DOHH2 (cell line): ENCODE results near the gene BBS2.
A peak's percentile ranks its signal among the peaks of the same experiment; 100 is the strongest.

Experiments used
- H3F3A ChIP-seq: fragments of 200-600 bp; sonication (generic), shearing (Covaris generic); 2 replicates; pipeline ENCODE4 v1.6.0; 2016; ENCODE audit warnings: antibody characterized with exemption, mild to moderate bottlenecking; ENCODE audit not compliant: control insufficient read depth, insufficient read depth
- H3K27ac ChIP-seq: fragments of 200-600 bp; sonication (generic); 2 replicates; pipeline ENCODE4 v1.5.1; 2014; ENCODE audit warnings: low read depth, mild to moderate bottlenecking, low read length, moderate library complexity
- H3K27me3 ChIP-seq: fragments of 200-600 bp; sonication (generic); 2 replicates; pipeline ENCODE4 v1.6.1; 2014; ENCODE audit warnings: mild to moderate bottlenecking, low read length, mixed read lengths; ENCODE audit not compliant: control insufficient read depth
- H3K36me3 ChIP-seq: fragments of 200-600 bp; sonication (generic); 2 replicates; pipeline ENCODE4 v1.6.1; 2014; ENCODE audit warnings: mild to moderate bottlenecking, low read length, moderate library complexity, mixed read lengths; ENCODE audit not compliant: control insufficient read depth
- H3K4me1 ChIP-seq: fragments of 200-600 bp; sonication (generic); 2 replicates; pipeline ENCODE4 v1.6.1; 2014; ENCODE audit warnings: mild to moderate bottlenecking, low read length, mixed read lengths; ENCODE audit not compliant: control insufficient read depth
- H3K4me2 ChIP-seq: fragments of 200-600 bp; sonication (generic); 2 replicates; pipeline ENCODE4 v1.6.0; 2014; ENCODE audit warnings: mild to moderate bottlenecking, low read length, moderate library complexity
- H3K4me3 ChIP-seq: fragments of 200-600 bp; sonication (generic); 2 replicates; pipeline ENCODE4 v1.5.1; 2014; ENCODE audit warnings: mild to moderate bottlenecking, low read length, mixed read lengths
- H3K79me2 ChIP-seq: fragments of 200-600 bp; sonication (generic); 2 replicates; pipeline ENCODE4 v1.6.1; 2014; ENCODE audit warnings: mild to moderate bottlenecking, low read length, mixed read lengths; ENCODE audit not compliant: control insufficient read depth
- H3K9me2 ChIP-seq: fragments of 200-600 bp; sonication (generic); replicated peaks from 2 replicates; pipeline ENCODE4 v1.6.1; 2014; ENCODE audit warnings: mild to moderate bottlenecking, low read length, mixed read lengths; ENCODE audit not compliant: control insufficient read depth
- H3K9me3 ChIP-seq: fragments of 200-600 bp; sonication (generic); 2 replicates; pipeline ENCODE4 v1.6.1; 2014; ENCODE audit warnings: antibody characterized with exemption, low read length, mixed read lengths; ENCODE audit not compliant: control insufficient read depth, insufficient read depth
- H4K20me1 ChIP-seq: fragments of 200-600 bp; sonication (generic); 2 replicates; pipeline ENCODE4 v1.6.0; 2014; ENCODE audit warnings: low read depth, mild to moderate bottlenecking, antibody characterized with exemption, low read length, moderate library complexity; ENCODE audit not compliant: control insufficient read depth, insufficient read depth
- CTCF ChIP-seq: fragments of 200-600 bp; sonication (generic); IDR thresholded peaks from one replicate; pipeline ENCODE4 v1.5.1; 2014; ENCODE audit warnings: antibody characterized with exemption, mild to moderate bottlenecking, low read depth, low read length; ENCODE audit not compliant: poor library complexity, severe bottlenecking
- EZH2phosphoT487 ChIP-seq: fragments of 200-600 bp; sonication (generic); IDR thresholded peaks from 2 replicates; pipeline ENCODE4 v1.6.1; 2017; ENCODE audit warnings: borderline replicate concordance, mild to moderate bottlenecking, antibody characterized with exemption, low read length, moderate library complexity, mixed read lengths

Gene BBS2

DNA sequence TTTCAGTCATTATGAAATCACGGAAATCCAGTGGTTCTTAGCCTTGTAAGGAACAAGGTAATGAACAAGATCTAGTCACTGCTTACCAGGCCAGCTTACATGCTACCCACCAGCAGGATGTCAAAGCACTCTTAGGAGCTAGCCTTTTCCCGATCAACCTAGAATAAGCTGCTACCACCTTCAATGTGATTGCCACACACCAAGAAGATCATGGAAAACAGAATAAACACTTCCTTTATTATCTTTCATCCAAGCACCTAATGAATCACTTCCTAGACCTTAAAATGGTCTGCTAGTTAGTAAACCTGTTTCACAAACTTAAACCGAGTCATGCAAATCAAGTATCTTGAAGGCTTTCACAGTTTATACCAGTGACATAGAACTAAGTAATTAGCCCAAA, 5.0 kb downstream of the BBS2 start:
- H3K79me2 ChIP-seq = peaks cover 5% of the 10 kb centered on the region; the same call in 1 of the 2 replicates
- no peaks in the 10 kb centered on the region for H3K9me3 ChIP-seq
- no peak overlapping the region for H3K4me2 ChIP-seq
- H3K9me2 ChIP-seq = no peaks in the 10 kb centered on the region
- no peaks in the 10 kb centered on the region; the same call in 1 of the 2 replicates for H3K36me3 ChIP-seq
- no peak for TF ChIP-seq EZH2phosphoT487
- no peak for TF ChIP-seq CTCF
- H3F3A ChIP-seq = no peaks in the 10 kb centered on the region
- H3K27me3 ChIP-seq = no peaks in the 10 kb centered on the region
- H4K20me1 ChIP-seq = no peaks in the 10 kb centered on the region
- no peak overlapping the region for H3K27ac ChIP-seq
- H3K4me1 ChIP-seq = peaks cover 13% of the 10 kb centered on the region
- H3K4me3 ChIP-seq = no peak overlapping the region

GRCh38 chr16:56513972-56514371, 5.9 kb downstream of the BBS2 start:
- no peaks in the 10 kb centered on the region for H3K27me3 ChIP-seq
- no peaks in the 10 kb centered on the region for H4K20me1 ChIP-seq
- peaks cover 5% of the 10 kb centered on the region; the same call in 1 of the 2 replicates for H3K79me2 ChIP-seq
- H3K4me1 ChIP-seq = peaks cover 10% of the 10 kb centered on the region
- no peaks in the 10 kb centered on the region for H3K9me3 ChIP-seq
- H3K27ac ChIP-seq = no peak overlapping the region
- H3K4me2 ChIP-seq = peak overlapping the region; percentile 14; the same call in 1 of the 2 replicates
- no peaks in the 10 kb centered on the region for H3F3A ChIP-seq
- H3K36me3 ChIP-seq = no peaks in the 10 kb centered on the region
- H3K9me2 ChIP-seq = no peaks in the 10 kb centered on the region
- TF ChIP-seq EZH2phosphoT487 (no peak), CTCF (peak; percentile 81)
- H3K4me3 ChIP-seq = no peak overlapping the region

GRCh38 chr16:56513091-56513490, 6.7 kb downstream of the BBS2 start:
- H3K4me2 ChIP-seq = no peak overlapping the region
- H3K27me3 ChIP-seq = no peaks in the 10 kb centered on the region
- H3K9me2 ChIP-seq = no peaks in the 10 kb centered on the region
- TF ChIP-seq EZH2phosphoT487 = no peak
- TF ChIP-seq CTCF = no peak
- no peaks in the 10 kb centered on the region for H4K20me1 ChIP-seq
- no peaks in the 10 kb centered on the region for H3K9me3 ChIP-seq
- no peaks in the 10 kb centered on the region for H3K36me3 ChIP-seq
- no peak overlapping the region for H3K27ac ChIP-seq
- no peaks in the 10 kb centered on the region; the same call in 1 of the 2 replicates for H3K79me2 ChIP-seq
- no peak overlapping the region for H3K4me3 ChIP-seq
- peaks cover 4% of the 10 kb centered on the region; the same call in 1 of the 2 replicates for H3K4me1 ChIP-seq
- H3F3A ChIP-seq = no peaks in the 10 kb centered on the region
